Activated CD4-positive, alpha-beta T cell treated with anti-CD3 and anti-CD28 coated beads, Interleukin-2, amount 50 U/mL, for 16 hours (primary cell): Measurements from ENCODE around the gene EPC1.

ENCODE experiments used
- DNase-seq: peaks from one replicate; pipeline ENCODE4 v3.0.0-alpha.2; 2020

EPC1 gene

DNA sequence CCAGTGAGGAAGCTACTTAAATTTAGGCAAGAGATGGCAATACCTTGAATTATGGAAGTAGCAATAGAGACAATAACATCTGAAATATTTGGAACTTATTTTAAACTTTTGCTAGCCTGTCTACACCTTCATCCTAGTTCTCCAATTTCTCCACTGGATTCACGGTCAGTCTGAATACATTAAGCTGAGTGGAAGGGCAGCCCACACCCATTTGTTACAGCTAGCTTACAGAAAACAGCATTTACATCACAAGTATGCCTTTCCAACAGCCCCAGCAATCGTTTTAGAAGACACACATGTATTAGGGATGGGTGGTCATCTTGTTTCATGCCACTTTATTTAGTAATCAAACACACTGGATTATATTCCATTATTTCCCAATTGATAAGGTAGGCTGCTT is 16.7 kb downstream of the EPC1 start:
- DNase-seq: no peak

- DNase-seq: no peak
Observed at GRCh38 chr10:32329061-32329460, 17.9 kb downstream of the EPC1 start.

- DNase-seq: no peak
Observed at GRCh38 chr10:32328499-32328898, 18.5 kb downstream of the EPC1 start.

DNA sequence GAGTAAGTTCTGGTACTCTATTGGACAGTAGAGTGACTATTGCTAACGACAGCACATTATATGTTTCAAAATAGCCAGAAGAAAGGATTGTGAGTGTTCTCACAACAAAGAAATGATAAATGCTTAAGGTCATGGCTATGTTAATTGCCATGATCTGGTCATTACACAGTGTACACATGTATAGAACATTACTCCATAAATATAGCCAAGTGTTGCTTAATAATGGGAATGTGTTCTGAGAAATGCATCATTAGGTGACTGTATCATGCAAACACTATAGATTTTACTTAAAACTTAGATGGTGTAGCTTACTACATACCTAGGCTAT is 19.6 kb downstream of the EPC1 start:
- DNase-seq: no peak

DNA sequence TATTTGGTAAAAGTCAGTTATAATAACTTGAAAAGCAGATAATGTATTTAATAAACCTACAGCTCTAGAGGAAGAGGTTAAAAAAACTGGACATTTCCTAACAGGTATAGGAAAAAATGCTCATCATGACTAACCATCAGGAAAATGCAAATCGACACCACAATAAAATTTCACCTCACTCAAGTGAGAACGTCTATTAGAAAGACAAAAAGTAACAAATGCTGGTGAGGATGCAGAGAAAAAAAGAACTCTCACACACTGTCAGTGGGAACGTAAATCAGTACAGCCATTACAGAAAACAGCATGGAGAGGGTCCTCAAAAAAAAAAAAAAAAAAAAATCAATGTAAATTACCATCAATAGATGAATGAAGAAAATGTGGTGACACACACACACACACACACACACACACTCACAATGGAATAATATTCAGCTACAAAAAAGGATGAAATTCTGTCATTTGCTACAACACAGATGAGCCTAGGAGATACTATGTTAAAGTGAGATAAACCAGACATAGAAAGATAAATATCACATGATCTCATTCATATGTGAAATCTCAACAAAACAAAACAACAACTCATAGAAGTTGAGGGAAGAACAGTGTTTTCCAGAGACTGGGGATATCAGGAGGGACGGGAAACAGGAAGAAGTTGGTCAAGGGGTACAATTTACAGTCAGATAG is 20.1 kb downstream of the EPC1 start:
- no peak for DNase-seq

- DNase-seq: no peak
Observed at GRCh38 chr10:32326119-32326518, 20.8 kb downstream of the EPC1 start.

GRCh38 chr10:32323051-32323450 is 23.9 kb downstream of the EPC1 start:
- no peak for DNase-seq

- DNase-seq: no peak
Observed at GRCh38 chr10:32321016-32321631, 25.8 kb downstream of the EPC1 start.

- peak; percentile 52 for DNase-seq
Observed at GRCh38 chr10:32318476-32318896, 28.5 kb downstream of the EPC1 start.

- peak; percentile 80 for DNase-seq
Observed at GRCh38 chr10:32317795-32318357, 29.1 kb downstream of the EPC1 start.

DNA sequence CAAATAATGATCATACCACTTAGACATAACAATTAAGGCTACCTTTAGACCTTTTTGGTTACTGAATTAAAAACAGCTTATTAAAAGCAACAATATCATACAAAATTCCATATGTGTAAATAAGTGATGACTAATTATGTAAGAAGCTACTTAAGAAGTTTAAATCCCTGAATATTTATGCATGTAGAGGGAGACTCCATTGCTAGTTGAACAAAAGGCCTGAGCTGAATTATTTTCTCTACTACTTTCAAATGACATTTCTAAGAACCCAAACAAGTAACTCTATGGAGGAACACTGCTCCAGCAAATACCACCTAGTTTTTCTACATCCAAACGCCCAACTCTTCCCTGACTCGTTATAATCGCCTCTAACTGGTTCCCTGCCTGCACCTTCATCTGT is 31.5 kb downstream of the EPC1 start:
- no peak for DNase-seq

- DNase-seq: no peak
Observed at GRCh38 chr10:32314588-32314987, 32.4 kb downstream of the EPC1 start.

DNA sequence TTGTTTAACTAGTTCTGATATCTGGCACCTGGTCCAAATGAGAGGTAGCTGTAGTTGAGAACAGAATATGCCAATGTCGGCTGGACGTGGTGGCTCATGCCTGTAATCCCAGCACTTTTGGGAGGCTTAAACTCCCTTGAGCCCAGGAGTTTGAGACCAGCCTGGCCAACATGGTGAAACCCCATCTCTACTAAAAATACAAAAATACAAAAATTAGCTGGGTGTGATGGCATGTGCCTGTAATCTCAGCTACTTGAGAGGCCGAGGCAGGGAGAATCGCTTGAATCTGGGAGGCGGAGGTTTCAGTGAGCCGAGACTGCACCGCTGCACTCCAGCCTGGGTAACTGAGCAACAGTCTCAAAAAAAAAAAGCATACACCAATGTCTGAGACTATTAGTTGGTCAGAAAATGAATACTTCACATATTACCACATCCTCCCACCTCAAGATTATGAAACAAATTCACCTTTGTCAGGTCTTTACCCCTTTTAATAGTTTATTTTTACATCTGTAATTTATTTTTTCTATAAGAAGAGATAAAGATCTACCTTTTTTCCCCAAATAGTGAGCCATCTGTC is 38.8 kb downstream of the EPC1 start:
- DNase-seq: no peak

DNA sequence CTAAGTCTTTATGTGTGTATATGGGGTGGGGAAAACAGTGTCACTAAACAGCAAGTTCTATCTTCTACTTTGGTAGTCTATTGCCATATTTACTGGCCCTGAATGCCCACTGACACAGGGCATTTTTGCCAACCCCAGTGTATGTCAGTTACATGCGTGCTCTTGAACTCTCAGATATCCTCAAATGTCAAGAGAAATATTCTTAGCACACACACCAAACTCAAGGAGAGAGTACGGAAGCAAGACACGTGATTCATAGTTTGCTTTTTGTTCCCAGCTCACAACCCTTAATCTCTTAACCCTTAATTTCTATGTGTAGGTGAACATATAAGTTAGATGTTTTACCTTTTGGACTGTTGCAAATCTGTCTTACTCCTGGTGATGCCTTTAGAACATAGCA is 39.3 kb downstream of the EPC1 start:
- DNase-seq: no peak

DNA sequence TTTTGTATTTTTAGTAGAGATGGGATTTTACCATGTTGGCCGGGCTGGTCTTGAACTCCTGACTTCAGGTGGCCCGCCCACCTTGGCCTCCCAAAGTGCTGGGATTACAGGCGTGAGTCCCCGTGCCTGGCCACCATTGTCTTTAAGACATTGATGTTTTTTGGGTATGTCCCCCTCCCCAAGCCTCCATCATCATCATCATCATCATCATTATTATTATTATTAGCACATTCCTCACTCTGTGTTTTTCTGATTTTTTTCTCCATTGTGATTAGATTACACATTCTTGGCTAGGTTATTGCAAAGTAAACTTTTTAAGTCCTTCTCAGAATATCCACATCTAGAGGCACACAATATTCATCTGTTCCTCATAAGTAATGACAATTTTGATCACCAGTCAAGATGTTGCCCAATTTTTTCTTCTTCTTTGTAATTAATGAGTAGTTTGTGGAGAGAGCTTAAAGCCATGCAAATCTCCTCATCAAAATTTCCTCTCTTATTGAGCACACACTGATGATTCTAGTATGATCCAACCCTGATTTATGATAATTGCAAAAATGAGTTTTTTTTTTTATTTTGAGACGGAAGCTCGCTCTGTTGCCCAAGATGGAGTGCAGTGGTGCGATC is 47.5 kb downstream of the EPC1 start:
- DNase-seq: no peak

- no peak for DNase-seq
Observed at GRCh38 chr10:32298075-32298812, 48.7 kb downstream of the EPC1 start.

DNA sequence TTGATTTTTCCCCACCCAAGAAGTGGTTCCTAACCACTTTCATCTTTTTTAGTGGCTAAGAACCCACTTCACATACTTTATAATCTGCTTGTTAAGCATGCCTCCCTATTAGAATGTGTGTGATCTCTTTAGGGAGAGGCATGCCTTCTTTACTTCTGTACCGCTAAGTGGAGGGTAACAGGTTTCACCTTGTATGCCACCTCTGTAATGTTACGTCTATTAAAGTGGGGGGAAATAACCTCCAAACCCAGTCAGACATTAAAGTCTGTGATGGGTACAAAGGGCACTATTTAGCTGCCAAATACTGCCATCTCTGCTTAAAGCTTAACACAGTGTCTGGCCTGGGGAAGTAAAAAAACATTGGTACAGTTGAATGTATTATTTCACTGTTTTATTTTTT is 51.9 kb downstream of the EPC1 start:
- no peak for DNase-seq

GRCh38 chr10:32293581-32293980 is 53.4 kb downstream of the EPC1 start:
- DNase-seq: no peak

GRCh38 chr10:32279795-32280194 is 67.2 kb downstream of the EPC1 start:
- DNase-seq: no peak

- DNase-seq: no peak
Observed at GRCh38 chr10:32273336-32273735, 73.6 kb downstream of the EPC1 start.

DNA sequence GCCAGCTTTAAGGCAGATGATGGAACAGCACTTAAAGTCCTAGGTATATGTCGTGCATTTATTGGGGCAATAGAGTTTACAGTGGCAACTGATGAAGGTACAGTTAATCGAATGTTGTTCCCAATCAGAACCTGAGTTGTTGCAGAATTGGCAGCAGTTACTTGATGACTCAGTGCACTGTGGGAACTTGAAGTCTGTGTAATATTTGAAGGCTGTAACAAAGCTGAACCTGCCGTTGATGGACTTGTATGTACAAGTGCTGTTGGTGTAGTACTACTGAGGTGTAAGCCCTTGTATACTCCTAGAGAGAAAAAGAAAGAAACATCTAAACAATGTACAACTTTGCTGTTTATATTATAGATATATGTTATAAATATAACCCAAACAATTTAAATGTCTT is 75.3 kb downstream of the EPC1 start:
- DNase-seq: no peak

DNA sequence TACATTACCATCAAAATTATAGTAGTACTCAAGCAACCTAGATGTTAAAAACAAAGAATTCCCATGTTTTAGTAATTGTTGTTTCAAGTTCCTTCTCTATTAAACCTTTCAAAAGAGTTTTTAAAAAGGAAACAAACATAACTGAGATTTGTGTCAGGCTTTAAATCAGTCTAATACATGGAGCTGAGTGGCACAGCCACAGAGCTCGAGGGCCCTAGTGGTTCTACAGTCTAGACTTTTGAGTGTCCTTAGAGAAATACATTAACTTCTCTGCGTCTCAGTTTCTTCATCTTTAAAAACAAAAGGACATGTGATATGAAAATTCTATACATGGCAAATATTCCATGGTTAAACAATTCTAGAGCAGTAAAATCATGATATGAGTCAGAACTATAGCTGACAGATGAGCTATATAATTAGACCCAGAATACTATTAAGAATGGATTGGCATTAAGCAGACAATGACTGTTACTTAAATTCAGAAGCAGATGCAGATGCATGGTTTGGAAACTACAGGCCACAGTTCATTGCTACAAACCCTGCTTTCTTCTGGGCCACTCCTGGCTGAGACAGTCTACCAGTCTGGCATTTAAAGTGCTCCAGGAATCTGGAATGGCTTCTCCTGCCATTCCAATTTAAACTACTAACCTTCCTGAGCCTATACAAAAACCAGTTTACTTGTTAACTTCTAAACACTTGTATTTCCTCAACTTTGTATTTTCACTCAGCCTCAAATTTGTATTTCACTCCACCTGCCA is 77.4 kb downstream of the EPC1 start:
- DNase-seq: no peak
